ENCODE measurements around the gene TFDP3.

Gene TFDP3

DNA sequence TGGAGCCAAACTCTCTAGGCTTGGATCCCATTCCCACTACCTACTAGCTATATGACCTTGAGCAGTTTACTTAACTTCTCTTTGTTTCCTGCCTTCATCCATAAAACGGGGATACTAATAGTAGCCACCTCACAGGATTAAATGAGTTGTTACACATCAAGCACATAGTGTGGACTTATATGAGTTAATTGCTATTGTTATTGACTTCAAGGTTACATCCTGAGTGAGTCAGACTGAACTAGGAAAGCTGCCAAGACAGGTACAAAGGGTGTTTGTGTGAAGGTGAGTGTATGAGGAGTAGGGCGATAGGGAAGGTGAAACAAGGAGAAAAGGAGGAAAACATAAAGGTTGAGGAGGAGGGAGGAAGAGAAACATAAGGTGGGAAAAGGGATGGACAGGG is 32.2 kb downstream of the TFDP3 start:
- no peak for DNase-seq (ENCODE audit: low spot score)

DNA sequence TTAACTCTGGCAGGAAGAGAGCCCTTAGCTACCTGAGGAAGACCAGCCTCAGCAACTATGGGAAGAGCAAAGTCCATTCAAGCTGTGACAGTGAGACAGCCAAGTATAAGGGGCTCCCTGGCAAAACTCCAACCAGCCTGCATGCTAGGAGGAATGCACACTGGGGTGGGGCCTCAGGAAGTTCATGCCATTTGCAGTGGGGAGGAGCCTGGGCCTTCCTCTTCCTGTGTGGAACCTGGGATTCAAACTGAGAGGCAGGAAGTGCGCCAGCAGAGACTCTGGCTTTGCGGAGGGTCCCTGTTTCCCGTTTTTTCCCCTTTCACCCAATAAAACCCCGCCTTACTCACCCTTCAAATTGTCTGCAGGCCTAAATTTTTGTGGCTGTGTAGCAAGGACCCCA is 33.0 kb downstream of the TFDP3 start:
- no peak for DNase-seq (ENCODE audit: low spot score)

DNA sequence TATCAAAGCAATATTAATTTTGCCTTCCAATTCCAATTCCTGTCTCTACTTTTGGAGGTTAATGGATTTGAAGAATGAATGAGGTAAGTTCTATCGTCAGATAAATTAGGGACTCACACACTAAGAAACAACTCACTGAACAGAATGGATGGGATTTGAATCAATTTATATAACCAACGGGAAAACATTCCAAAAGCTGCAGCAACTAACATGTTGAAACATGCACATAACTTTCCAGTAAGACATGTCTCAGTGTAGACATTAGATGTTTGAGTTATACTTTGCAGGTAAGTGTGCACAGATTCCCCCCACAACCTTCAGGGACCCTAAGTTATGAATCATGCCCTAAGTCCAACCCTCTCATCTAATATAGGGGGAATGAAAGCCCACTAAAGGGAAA is 34.3 kb downstream of the TFDP3 start:
- no peak for DNase-seq (ENCODE audit: low spot score)

DNA sequence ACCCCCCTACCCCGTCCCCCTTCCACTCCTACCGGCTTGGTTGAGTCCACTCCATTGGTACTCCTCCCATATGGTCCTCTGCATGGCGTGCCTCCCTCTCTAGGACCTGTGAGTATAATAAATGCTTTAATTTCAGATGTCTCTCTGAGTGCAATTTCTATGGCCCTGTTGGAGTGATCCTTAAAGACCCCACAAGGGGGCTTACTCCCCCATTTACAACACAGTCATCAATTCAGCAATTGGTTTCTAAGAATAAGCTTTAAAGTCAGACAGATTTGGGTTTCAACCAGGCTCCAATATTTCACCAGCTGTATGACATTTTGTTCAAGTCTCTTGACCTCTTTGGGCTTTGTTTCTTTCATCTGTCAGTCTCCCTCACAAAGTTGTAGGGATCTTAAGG is 38.7 kb downstream of the TFDP3 start:
- no peak for DNase-seq (ENCODE audit: low spot score)

DNA sequence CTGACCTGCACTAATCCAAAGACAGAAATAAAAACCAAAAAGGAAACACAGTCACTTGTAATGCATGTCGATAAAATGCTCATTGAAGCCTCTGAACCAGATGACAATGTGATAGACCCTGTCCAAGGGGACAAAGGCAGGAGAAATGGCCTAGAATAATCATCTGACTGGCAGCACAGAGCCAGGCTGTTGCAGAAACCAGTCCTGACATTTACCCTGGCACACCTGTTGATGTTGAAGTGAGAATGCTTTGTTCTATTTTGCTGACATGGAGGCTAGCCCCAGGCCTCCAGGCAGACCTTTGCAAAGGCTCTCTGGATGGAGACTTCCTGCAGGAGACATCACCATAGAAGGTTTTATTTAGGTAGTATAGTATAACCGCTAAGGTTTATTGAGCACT is 41.0 kb downstream of the TFDP3 start:
- no peak for DNase-seq (ENCODE audit: low spot score)

DNA sequence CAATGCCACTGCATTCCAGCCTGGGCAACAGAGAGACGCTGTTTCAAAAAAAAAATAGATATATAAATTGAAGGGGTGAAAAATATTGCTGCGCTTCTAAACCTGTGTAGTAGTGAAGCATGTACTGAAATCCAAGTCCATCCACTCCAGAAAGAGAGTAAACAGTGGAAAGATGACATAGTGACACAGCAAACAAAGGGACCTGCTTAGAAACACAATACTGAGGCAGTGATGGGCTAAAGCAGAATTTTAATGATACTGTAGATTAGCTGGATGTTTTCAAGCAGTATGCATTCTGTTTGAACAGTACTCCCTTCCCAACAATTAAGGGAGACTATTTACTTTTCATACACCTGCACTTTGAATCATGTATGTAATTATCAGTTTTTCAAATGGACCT is 42.5 kb downstream of the TFDP3 start:
- DNase-seq (ENCODE audit: low spot score), result no peak

DNA sequence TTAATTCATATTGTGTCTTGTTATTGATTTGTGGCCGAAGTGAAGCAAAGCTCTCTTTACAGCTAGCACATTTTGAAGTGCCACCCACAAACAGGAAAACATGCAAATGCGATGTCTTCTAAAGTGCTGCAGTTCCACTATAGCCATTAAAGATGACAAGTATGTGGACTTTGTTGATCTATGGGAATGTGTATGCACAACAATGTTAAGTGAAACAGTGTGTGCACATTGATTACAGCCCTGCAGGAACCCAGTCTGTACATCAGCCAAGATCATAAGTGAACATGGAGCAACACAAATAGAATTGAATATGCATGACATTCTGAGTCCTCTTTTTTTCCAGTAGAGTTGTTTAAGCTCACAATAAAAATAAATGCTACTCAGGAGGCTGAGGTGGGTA is 43.0 kb downstream of the TFDP3 start:
- DNase-seq (ENCODE audit: low spot score), result no peak

DNA sequence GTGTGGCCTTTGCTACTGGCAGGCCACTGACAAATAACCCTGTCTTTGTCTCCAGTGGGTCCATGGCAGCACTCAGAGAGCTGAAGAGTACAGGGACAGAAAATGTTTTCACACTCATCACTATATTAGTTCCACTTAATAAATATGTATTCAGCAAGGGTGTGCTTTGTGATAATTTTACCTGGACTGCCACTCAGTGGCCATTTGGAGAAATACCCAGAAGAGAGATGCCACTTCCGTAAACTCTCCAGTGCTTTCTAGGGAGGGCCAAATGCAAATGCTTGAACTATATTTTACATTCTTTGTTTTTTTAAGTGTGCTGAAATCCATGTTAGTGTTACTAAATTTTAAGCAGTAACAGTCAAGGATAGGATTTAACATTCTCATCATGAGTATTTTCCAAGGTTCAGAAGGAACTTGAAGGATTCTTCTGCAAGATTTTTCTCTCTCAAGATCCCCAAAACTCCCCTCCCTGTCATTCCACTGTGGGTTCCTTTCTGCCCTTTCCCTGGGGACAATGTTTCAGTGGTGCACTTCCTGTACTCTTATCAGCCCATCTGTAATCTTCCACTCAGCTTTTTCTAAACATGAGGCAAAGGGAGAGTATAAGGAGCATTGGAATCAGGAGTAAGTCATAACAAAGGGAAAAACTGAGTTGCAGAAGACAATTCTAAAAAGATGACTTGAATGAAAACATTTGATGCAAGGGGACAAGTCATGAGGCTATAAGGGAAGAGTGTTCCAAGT is 46.0 kb downstream of the TFDP3 start:
- DNase-seq (ENCODE audit: low spot score), result no peak

Data from hematopoietic multipotent progenitor cell treated with erythropoietin and hydrocortisone succinate and interleukin-3 and kit ligand, for 15 days (in vitro differentiated cells).